Body of pancreas (tissue), 4 donors: Measurements from ENCODE around the gene CNTF. TPM values are rescaled to one million over a fixed set of nuclear protein-coding genes. Genes with fewer than 3 reads are reported as not detected.

Source experiments
- ATAC-seq: fragments of 150-250 bp; one replicate; pipeline ENCODE4 v1.9.1; 2016
- DNase-seq, 4 donors: peaks; one replicate each; pipeline ENCODE4 v3.0.0-alpha.2; 2019
- H3K27ac ChIP-seq, 4 donors: fragments of 200-600 bp; sonication (generic); 1 replicate in 3 of 4; 2 replicates in 1 of 4; pipeline versions ENCODE4 v1.5.1 to v1.6.1; 2016 to 2019; ENCODE audit warnings: mild to moderate bottlenecking in 1 of 4, mixed read lengths in 1 of 4, moderate library complexity in 1 of 4
- H3K27me3 ChIP-seq, 2 donors: fragments of 200-600 bp; sonication (generic); one replicate each; pipeline ENCODE4 v1.6.0; 2016; ENCODE audit warnings: mild to moderate bottlenecking in 1 of 2
- H3K36me3 ChIP-seq, 2 donors: fragments of 200-600 bp; sonication (generic); replicated peaks in 1 of 2; 2 replicates each; pipeline ENCODE4 v1.5.1; 2016; ENCODE audit warnings: low read depth in 2 of 2; ENCODE audit not compliant: insufficient read depth in 1 of 2
- H3K4me1 ChIP-seq: fragments of 200-600 bp; sonication (generic); one replicate; pipeline ENCODE4 v1.6.0; 2016
- H3K4me3 ChIP-seq, 2 donors: fragments of 200-600 bp; sonication (generic); 1 replicate in 1 of 2; 2 replicates in 1 of 2; pipeline ENCODE4 v1.5.1; 2016 to 2019
- H3K9me3 ChIP-seq, 3 donors: fragments of 200-600 bp; sonication (generic); 1 replicate in 2 of 3; 2 replicates in 1 of 3; pipeline ENCODE4 v1.5.1; 2016
- POLR2A ChIP-seq, 3 donors: fragments of 450-650 bp; IDR thresholded peaks; one replicate each; pipeline ENCODE4 v1.6.1; 2016; ENCODE audit warnings: antibody characterized with exemption in 3 of 3, mild to moderate bottlenecking in 2 of 3
- WGBS, 2 donors: methylation state at CpG; one replicate each; pipeline ENCODE4 v1.1.5; 2017; 5-methylcytosine and 5-hydroxymethylcytosine counted together
- intact Hi-C: fragments of 100-400 bp; cut with DNase I; formaldehyde crosslinking; loops from one replicate; pipeline ENCODE4 v1.15.1; 2023
- total RNA-seq, 2 donors: library from RNA; depleted of rRNA; stranded (reverse); fragments of >200 nt; gene quantifications; one replicate each; pipeline ENCODE4 v1.1.0, GENCODE V29; 2016
- TF ChIP-seq, protein P1 (sequence below), 7 experiments: fragments of 450-650 bp in 4 of 7; fragments of 200-600 bp in 3 of 7; sonication (generic) in 3 of 7; IDR thresholded peaks; one replicate each; pipeline ENCODE4 v1.5.1; 2016 to 2019; ENCODE audit warnings: antibody characterized with exemption in 7 of 7

Gene CNTF
- total RNA-seq, 2 donors from 2014 or later, result 0.66 to 1.3 TPM

- intact Hi-C loops, result no loop called here
- TF ChIP-seq, protein P1, sequence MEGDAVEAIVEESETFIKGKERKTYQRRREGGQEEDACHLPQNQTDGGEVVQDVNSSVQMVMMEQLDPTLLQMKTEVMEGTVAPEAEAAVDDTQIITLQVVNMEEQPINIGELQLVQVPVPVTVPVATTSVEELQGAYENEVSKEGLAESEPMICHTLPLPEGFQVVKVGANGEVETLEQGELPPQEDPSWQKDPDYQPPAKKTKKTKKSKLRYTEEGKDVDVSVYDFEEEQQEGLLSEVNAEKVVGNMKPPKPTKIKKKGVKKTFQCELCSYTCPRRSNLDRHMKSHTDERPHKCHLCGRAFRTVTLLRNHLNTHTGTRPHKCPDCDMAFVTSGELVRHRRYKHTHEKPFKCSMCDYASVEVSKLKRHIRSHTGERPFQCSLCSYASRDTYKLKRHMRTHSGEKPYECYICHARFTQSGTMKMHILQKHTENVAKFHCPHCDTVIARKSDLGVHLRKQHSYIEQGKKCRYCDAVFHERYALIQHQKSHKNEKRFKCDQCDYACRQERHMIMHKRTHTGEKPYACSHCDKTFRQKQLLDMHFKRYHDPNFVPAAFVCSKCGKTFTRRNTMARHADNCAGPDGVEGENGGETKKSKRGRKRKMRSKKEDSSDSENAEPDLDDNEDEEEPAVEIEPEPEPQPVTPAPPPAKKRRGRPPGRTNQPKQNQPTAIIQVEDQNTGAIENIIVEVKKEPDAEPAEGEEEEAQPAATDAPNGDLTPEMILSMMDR (IDR thresholded peaks at IDR 0.05), result peak in 4 of 7 experiments; percentile 34 to 46 (median 40)
- no peak for TF ChIP-seq POLR2A (IDR thresholded peaks at IDR 0.05)
- WGBS, 2 donors, result 26 to 28% methylated on average over 4 of the region's 4 CpGs
- DNase-seq, result no peak
- Histone ChIP-seq H3K36me3 (no peaks in the 10 kb centered on the region), H3K4me3 (peak overlapping the region in 1 of 2 donors; percentile 71), H3K27me3 (no peaks in the 10 kb centered on the region), H3K4me1 (peaks cover 58% of the 10 kb centered on the region), H3K9me3 (no peaks in the 10 kb centered on the region), H3K27ac (peak overlapping the region; percentile 98 to 100 (median 100))
- ATAC-seq, result no peak
Measured at GRCh38 chr11:58576887-58577471, 45.5 kb upstream of the CNTF start.

DNA sequence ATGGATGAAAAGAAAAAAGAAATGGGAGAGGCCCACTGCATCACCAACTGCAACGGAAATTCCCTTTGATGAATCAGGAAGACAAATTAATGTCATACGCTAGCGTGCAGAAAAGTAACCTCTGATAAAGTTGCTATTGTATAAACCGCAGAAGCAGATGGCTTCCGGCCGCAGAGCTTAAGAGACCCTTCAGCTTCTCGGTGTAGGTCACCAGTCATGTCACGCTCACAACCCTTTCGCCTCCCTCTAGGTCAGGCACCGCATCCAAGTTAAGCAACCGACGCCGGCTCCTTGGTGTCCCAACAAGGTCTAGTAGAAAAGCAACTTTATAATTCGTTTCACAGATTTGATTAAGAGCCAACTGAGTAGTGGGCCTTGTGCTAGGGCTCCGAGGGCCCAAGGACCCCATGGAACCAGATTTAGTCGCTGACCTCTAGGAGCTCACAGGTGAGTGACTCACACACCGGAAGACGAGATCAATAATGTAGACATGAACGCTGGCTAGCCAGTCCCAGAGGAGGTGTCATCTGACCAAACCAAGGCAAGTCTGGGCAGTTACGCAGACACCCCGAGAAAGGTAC, 44.8 kb upstream of the CNTF start:
- peak overlapping the region; percentile 98 to 100 (median 100) for H3K27ac ChIP-seq
- H3K36me3 ChIP-seq, result no peaks in the 10 kb centered on the region
- ATAC-seq (no peak), DNase-seq (peak in 2 of 4 donors; percentile 54 to 63)
- H3K4me3 ChIP-seq, result peak overlapping the region; percentile 11 to 71
- peak; percentile 55 to 83 (median 74) for TF ChIP-seq POLR2A (IDR thresholded peaks at IDR 0.05)
- TF ChIP-seq, protein P1 (IDR thresholded peaks at IDR 0.05), result no peak
- peaks cover 64% of the 10 kb centered on the region for H3K4me1 ChIP-seq
- no peaks in the 10 kb centered on the region for H3K9me3 ChIP-seq
- 0% methylated on average over 16 to 21 of the region's 21 CpGs for WGBS, 2 donors
- H3K27me3 ChIP-seq, result no peaks in the 10 kb centered on the region
- intact Hi-C loops, result no loop called here

GRCh38 chr11:58578136-58578634, 44.3 kb upstream of the CNTF start:
- ATAC-seq (peak; percentile 76), DNase-seq (peak; percentile 95 to 97 (median 96))
- 0% methylated on average over 33 of the region's 33 CpGs for WGBS, 2 donors
- Histone ChIP-seq H3K27me3 (no peaks in the 10 kb centered on the region), H3K36me3 (no peaks in the 10 kb centered on the region), H3K9me3 (no peaks in the 10 kb centered on the region), H3K27ac (peak overlapping the region; percentile 98 to 100 (median 100)), H3K4me3 (peak overlapping the region; percentile 71 to 76), H3K4me1 (peaks cover 61% of the 10 kb centered on the region)
- TF ChIP-seq, protein P1 (IDR thresholded peaks at IDR 0.05), result no peak
- no peak for TF ChIP-seq POLR2A (IDR thresholded peaks at IDR 0.05)
- intact Hi-C loops, result no loop called here

DNA sequence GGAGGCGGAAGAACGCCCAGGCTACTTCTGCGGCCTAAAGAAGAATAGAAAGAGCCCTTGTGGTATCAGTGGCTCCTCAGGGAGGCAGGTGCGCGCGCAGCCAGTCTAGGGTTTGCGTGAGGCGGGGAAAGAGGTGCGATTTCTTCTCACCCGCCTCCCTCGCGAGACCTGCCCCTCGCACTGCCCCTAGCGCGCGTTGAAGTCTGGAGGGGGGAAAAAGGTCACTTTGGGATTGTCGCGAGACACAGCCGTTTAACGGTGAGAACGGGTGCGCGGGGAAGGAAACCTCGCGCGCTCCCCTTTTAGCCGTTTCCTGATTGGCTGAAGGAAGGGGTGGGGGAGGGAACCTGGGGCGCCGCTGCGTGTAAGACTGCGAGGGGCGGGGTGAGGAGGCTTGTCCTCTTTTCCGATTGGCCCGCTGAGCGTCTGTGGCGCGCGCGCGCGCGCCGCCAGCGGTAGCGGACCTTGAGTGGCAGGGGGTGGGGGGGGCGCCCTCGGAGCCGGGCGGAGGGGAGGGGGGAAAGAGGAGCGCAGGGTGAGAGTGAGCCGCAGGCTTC, 43.8 kb upstream of the CNTF start, which contains the start of gene ZFP91:
ZFP91 (plus strand) TSS at position 429 of the 557 bp plus-strand sequence. CDS start 219 bp downstream, outside the sequence.
- Histone ChIP-seq H3K36me3 (no peaks in the 10 kb centered on the region), H3K4me3 (peak within 1 kb of the TSS; percentile 86 to 98), H3K27me3 (no peaks in the 10 kb centered on the region), H3K9me3 (no peaks in the 10 kb centered on the region), H3K27ac (peak within 1 kb of the TSS; percentile 98 to 100 (median 100)), H3K4me1 (peaks cover 55% of the 10 kb centered on the region)
- 1% methylated on average over 28 to 36 of the region's 51 CpGs for WGBS, 2 donors
- peak; percentile 81 for ATAC-seq
- DNase-seq, result peak; percentile 98 to 99 (median 98)
- TF ChIP-seq, protein P1 (IDR thresholded peaks at IDR 0.05), result peak in 1 of 7 experiments; percentile 5
- peak; percentile 56 to 85 (median 84) for TF ChIP-seq POLR2A (IDR thresholded peaks at IDR 0.05)
- intact Hi-C loops, result no loop called here
